K562 (cell line): ENCODE measurements around the gene BRSK1. TPM values are rescaled to one million over a fixed set of nuclear protein-coding genes. Genes with fewer than 3 reads are reported as not detected.

ENCODE experiments used
- ATAC-seq: fragments of 200-7000 bp; cut with Tn5 transposase; 3 replicates; pipeline ENCODE4 v1.9.1; 2020; ENCODE audit warnings: moderate library complexity
- BruUV-seq: library from RNA; stranded (reverse); fragments of 400-500 nt; replicated peaks from 2 replicates; lab custom pipeline; 2021; lab: Mats Ljungman, UMichigan
- CTCF ChIA-PET: fragments of 300-600 bp; formaldehyde crosslinking; extraction: SDS; loops from one replicate; lab custom pipeline; 2021; ENCODE audit warnings: low intra/inter-chr PET ratio; lab: Yijun Ruan, JAX
- POLR2A ChIA-PET: fragments of 300-600, 350-650 bp; sonication (Branson Sonifier 250); formaldehyde crosslinking; extraction: SDS; loops from one replicate; lab custom pipeline; 2021; ENCODE audit warnings: antibody characterized with exemption, inconsistent platforms; lab: Yijun Ruan, JAX
- DNase-seq, 4 experiments: peaks; one replicate each; pipeline versions ENCODE4 v3.0.0 to v3.0.0-alpha.2; 2011 to 2018; ENCODE audit warnings: low spot score in 3 of 4, mixed read lengths in 3 of 4; ENCODE audit errors: extremely low read depth in 1 of 4
- FAIRE-seq: peaks from 2 replicates; lab custom pipeline; 2011; peaks lifted over from hg19 to GRCh38; lab: Jason Lieb, UNC
- H2AFZ ChIP-seq: 2 replicates; pipeline ENCODE4 v1.6.0; 2011; ENCODE audit warnings: low read depth, low read length, control low read depth, inconsistent platforms
- H3K27ac ChIP-seq: fragments of 200-600 bp; 3 replicates; pipeline ENCODE4 v1.8.0; 2011; ENCODE audit warnings: low read depth, mild to moderate bottlenecking, control low read depth, inconsistent platforms, low read length, moderate library complexity, mixed read lengths; ENCODE audit errors: extremely low read depth
- H3K27me3 ChIP-seq, 2 experiments: fragments of 300-600 bp in 1 of 2; 2 replicates in 1 of 2; 3 replicates in 1 of 2; pipeline versions ENCODE4 v1.6.0 to v1.8.0; 2011; ENCODE audit warnings: inconsistent platforms in 2 of 2, low read length in 2 of 2, mild to moderate bottlenecking in 1 of 2, mixed read lengths in 1 of 2, moderate library complexity in 1 of 2; ENCODE audit not compliant: control insufficient read depth in 2 of 2, insufficient read depth in 2 of 2
- H3K36me3 ChIP-seq: fragments of 300-600 bp; 3 replicates; pipeline ENCODE4 v1.8.0; 2011; ENCODE audit warnings: mild to moderate bottlenecking, low read length, inconsistent platforms; ENCODE audit not compliant: control insufficient read depth, insufficient read depth
- H3K4me1 ChIP-seq, 2 experiments: fragments of 200-600 bp in 1 of 2; replicated peaks in 1 of 2; 2 replicates in 1 of 2; 3 replicates in 1 of 2; pipeline versions ENCODE4 v1.5.1 to v1.8.0; 2011; ENCODE audit warnings: inconsistent platforms in 2 of 2, low read length in 2 of 2, mild to moderate bottlenecking in 1 of 2, mixed read lengths in 1 of 2, moderate library complexity in 1 of 2; ENCODE audit not compliant: control insufficient read depth in 2 of 2, insufficient read depth in 2 of 2
- H3K4me2 ChIP-seq: 2 replicates; pipeline ENCODE4 v1.6.1; 2011; ENCODE audit warnings: low read length, control low read depth, inconsistent platforms, mixed read lengths; ENCODE audit not compliant: insufficient read depth
- H3K4me3 ChIP-seq: fragments of 200-600 bp; sonication (generic), shearing (Covaris generic); 2 replicates; pipeline ENCODE4 v1.5.1; 2016; ENCODE audit warnings: control low read depth, inconsistent platforms
- H3K79me2 ChIP-seq: fragments of 200-600 bp; 3 replicates; pipeline ENCODE4 v1.8.0; 2011; ENCODE audit warnings: low read length, inconsistent platforms; ENCODE audit not compliant: control insufficient read depth, insufficient read depth
- H3K9ac ChIP-seq, 2 experiments: 2 replicates each; pipeline versions ENCODE4 v1.6.0 to v1.6.1; 2011; ENCODE audit warnings: low read depth in 2 of 2, low read length in 2 of 2, control low read depth in 1 of 2, inconsistent platforms in 1 of 2, mild to moderate bottlenecking in 1 of 2, mixed read lengths in 1 of 2; ENCODE audit not compliant: insufficient read depth in 1 of 2
- H3K9me1 ChIP-seq: one replicate; pipeline ENCODE4 v1.6.0; 2011; ENCODE audit warnings: inconsistent platforms, mild to moderate bottlenecking, low read length, moderate library complexity; ENCODE audit not compliant: control insufficient read depth, insufficient read depth
- H3K9me3 ChIP-seq: replicated peaks from 2 replicates; pipeline ENCODE4 v1.5.1; 2011; ENCODE audit warnings: low read depth, low read length, inconsistent platforms; ENCODE audit not compliant: control insufficient read depth, insufficient read depth
- H4K20me1 ChIP-seq: replicated peaks from 2 replicates; pipeline ENCODE4 v1.6.1; 2011; ENCODE audit warnings: low read length, inconsistent platforms, mixed read lengths; ENCODE audit not compliant: control insufficient read depth, insufficient read depth
- DIDO1 ChIP-seq: fragments of 450-650 bp; IDR thresholded peaks from 2 replicates; pipeline ENCODE4 v1.6.1; 2016; ENCODE audit warnings: low read depth, missing biosample characterization, missing genetic modification characterization
- ESRRA ChIP-seq: fragments of 450-650 bp; IDR thresholded peaks from 2 replicates; pipeline ENCODE4 v1.6.1; 2014; ENCODE audit warnings: low read depth, mild to moderate bottlenecking, moderate library complexity, borderline replicate concordance
- ETV1 ChIP-seq: fragments of 450-650 bp; conservative IDR thresholded peaks from 2 replicates; pipeline ENCODE4 v1.6.1; 2016; ENCODE audit warnings: missing genetic modification characterization, control low read depth, low read depth, missing compliant biosample characterization
- JUND ChIP-seq, 2 experiments: IDR thresholded peaks; 2 replicates in 1 of 2; 3 replicates in 1 of 2; pipeline ENCODE4 v1.6.1; 2011; ENCODE audit warnings: borderline replicate concordance in 2 of 2, low read depth in 2 of 2, low read length in 2 of 2, improper control_type of control experiment in 1 of 2, missing biosample characterization in 1 of 2, missing genetic modification characterization in 1 of 2, missing genetic modification reagents in 1 of 2
- NCOA6 ChIP-seq: fragments of 450-650 bp; IDR thresholded peaks from 2 replicates; pipeline ENCODE4 v1.6.1; 2017; ENCODE audit warnings: mild to moderate bottlenecking
- OTX1 ChIP-seq: fragments of 450-650 bp; formaldehyde crosslinking; IDR thresholded peaks from 2 replicates; pipeline ENCODE4 v1.4.0; 2022; ENCODE audit warnings: mild to moderate bottlenecking
- SIX5 ChIP-seq, 2 experiments: IDR thresholded peaks; 2 replicates each; pipeline ENCODE4 v1.6.1; 2011; ENCODE audit warnings: low read length in 2 of 2, borderline replicate concordance in 1 of 2, low read depth in 1 of 2, mild to moderate bottlenecking in 1 of 2, moderate library complexity in 1 of 2; ENCODE audit not compliant: insufficient read depth in 1 of 2
- TCF3 ChIP-seq: sonication (generic); formaldehyde crosslinking; IDR thresholded peaks from 2 replicates; pipeline ENCODE4 v1.4.0; 2020; ENCODE audit warnings: mild to moderate bottlenecking, missing genetic modification reagents
- ZEB2 ChIP-seq: fragments of 450-650 bp; IDR thresholded peaks from 2 replicates; pipeline ENCODE4 v1.6.1; 2016
- ZFP36 ChIP-seq: fragments of 150-350 bp; IDR thresholded peaks from 2 replicates; pipeline ENCODE4 v1.6.1; 2018; ENCODE audit warnings: low read length, low read depth; ENCODE audit not compliant: partially characterized antibody
- ZNF12 ChIP-seq: sonication (generic); formaldehyde crosslinking; IDR thresholded peaks from 2 replicates; pipeline ENCODE4 v1.4.0; 2020; ENCODE audit warnings: mild to moderate bottlenecking, missing genetic modification reagents
- ZNF316 ChIP-seq: fragments of 450-650 bp; IDR thresholded peaks from 2 replicates; pipeline ENCODE4 v1.6.1; 2016
- ZNF551 ChIP-seq: fragments of 250-450 bp; sonication (Bioruptor Pico); IDR thresholded peaks from 2 replicates; pipeline ENCODE4 v1.5.0; 2021; ENCODE audit warnings: mild to moderate bottlenecking, moderate library complexity
- ZNF785 ChIP-seq: fragments of 250-450 bp; sonication (Bioruptor Pico); IDR thresholded peaks from 2 replicates; pipeline ENCODE4 v1.4.0; 2020; ENCODE audit warnings: mild to moderate bottlenecking
- WGBS: fragments of 100-300 bp; shearing (Covaris generic); methylation state at CpG from one replicate; pipeline ENCODE4 v1.1.6; 2016; ENCODE audit warnings: low coverage, mixed read lengths; ENCODE audit not compliant: insufficient coverage; ENCODE audit errors: missing lambda C conversion rate; 5-methylcytosine and 5-hydroxymethylcytosine counted together
- in situ Hi-C: fragments of 300-500 bp; cut with MboI; formaldehyde crosslinking; loops from 4 replicates; pipeline ENCODE4 v1.15.0; 2018; ENCODE audit warnings: inconsistent platforms, mixed read lengths
- intact Hi-C: fragments of 100-400 bp; cut with micrococcal nuclease; formaldehyde crosslinking; loops from 2 replicates; pipeline ENCODE4 v1.14.2; 2022
- polyA plus RNA-seq, 8 experiments: library from polyadenylated mRNA; depleted of rRNA in 4 of 8; stranded (reverse) in 5 of 8; unstranded in 3 of 8; fragments of >200 nt; fragmentation: Nextera tagmentation in 2 of 8; fragmentation: Illumina TruSeq in 1 of 8; extraction: Ambion mirVana in 2 of 8; extraction: Trizol in 1 of 8; gene quantifications; 2 replicates each; pipeline versions ENCODE4 v1.2.1 to v1.2.3, GENCODE V29; 2011 to 2014; ENCODE audit warnings: inconsistent platforms in 1 of 8, missing spikeins in 1 of 8
- total RNA-seq, 7 experiments: library from RNA; depleted of rRNA in 6 of 7; stranded (reverse); fragments of >200 nt in 6 of 7; fragmentation: Illumina TruSeq in 2 of 7; extraction: Trizol in 2 of 7; gene quantifications; 2 replicates each; pipeline versions ENCODE4 v1.2.1 to v1.2.3, GENCODE V29; 2011 to 2021; ENCODE audit warnings: low replicate concordance in 1 of 7
- TF ChIP-seq, protein P1 (sequence below): fragments of 250-450 bp; sonication (Bioruptor Pico); IDR thresholded peaks from 2 replicates; pipeline ENCODE4 v1.9.0; 2021; ENCODE audit warnings: mild to moderate bottlenecking
- TF ChIP-seq, protein P2 (sequence below): fragments of 250-450 bp; sonication (Bioruptor Pico); IDR thresholded peaks from 2 replicates; pipeline ENCODE4 v1.4.0; 2020; ENCODE audit warnings: mild to moderate bottlenecking
- TF ChIP-seq, protein P3 (sequence below): sonication (generic); formaldehyde crosslinking; IDR thresholded peaks from 2 replicates; pipeline ENCODE4 v1.8.0; 2022; ENCODE audit warnings: missing genetic modification reagents, mild to moderate bottlenecking, borderline replicate concordance
- TF ChIP-seq, protein P4 (sequence below): fragments of 150-350 bp; conservative IDR thresholded peaks from 2 replicates; pipeline ENCODE4 v1.6.1; 2014; ENCODE audit warnings: low read length

The BRSK1 gene
- total and polyA plus RNA-seq, 9 of the 15 experiments (the other 6 are each of a cell fraction or from before 2014, with no cell fraction given) = 1.7 to 9.3 (median 3.8) TPM; not detected in 2

DNA sequence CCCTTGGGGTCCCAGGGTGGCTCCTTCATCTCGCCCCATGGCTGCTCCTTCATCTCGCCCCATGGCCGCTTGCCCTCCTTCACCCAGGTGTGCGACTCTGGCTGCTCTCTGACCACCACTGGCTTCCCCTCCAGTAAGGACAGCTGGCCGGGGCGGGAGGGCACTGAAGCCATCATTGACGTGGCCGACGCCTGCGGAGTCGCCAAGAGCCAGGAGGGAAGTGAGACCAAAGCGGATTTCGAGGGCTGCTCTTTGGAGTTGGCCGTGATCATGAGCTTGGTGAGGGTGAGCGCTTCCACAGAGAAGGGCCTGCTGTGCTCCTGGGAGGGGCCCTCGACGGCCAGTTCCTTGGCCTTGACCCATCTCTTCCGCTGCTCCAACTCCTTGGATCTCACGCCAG is 74.7 kb downstream of the BRSK1 start:
- DNase-seq (no peak), ATAC-seq (no peak), FAIRE-seq (no peak)
- Histone ChIP-seq H3K27ac (no peak overlapping the region), H3K79me2 (no peaks in the 10 kb centered on the region), H3K9me3 (no peaks in the 10 kb centered on the region), H2AFZ (no peak overlapping the region), H3K4me1 (peaks cover 2 to 63% of the 10 kb centered on the region in 2 experiments; a peak in 4 of 5 replicates), H3K9me1 (no peaks in the 10 kb centered on the region), H3K36me3 (no peaks in the 10 kb centered on the region), H3K4me3 (no peak overlapping the region), H3K27me3 (peaks cover 9 to 21% of the 10 kb centered on the region in 2 experiments; a peak in 4 of 5 replicates), H4K20me1 (peaks cover 2% of the 10 kb centered on the region; the same call in 1 of the 2 replicates), H3K4me2 (no peak overlapping the region), H3K9ac (peak overlapping the region in 1 of 2 experiments; percentile 45; a peak in 2 of 4 replicates)
- 58% methylated on average over 13 of the region's 19 CpGs for WGBS
- intact Hi-C loops = no loop called here
- POLR2A ChIA-PET = interaction anchor here (0.5 to 1.3 kb wide), 2 partner anchors 10 to 40 kb away, joined by 3 read pairs; no protein-coding TSS in a partner anchor
- in situ Hi-C loops = no loop called here
- CTCF ChIA-PET = no interaction called here
- no TSS peak for BruUV-seq
- TF ChIP-seq ZNF785 = no peak
- no peak for TF ChIP-seq TCF3
- no peak for TF ChIP-seq NCOA6
- no peak for TF ChIP-seq ZEB2
- no peak for TF ChIP-seq ESRRA
- TF ChIP-seq, protein P1, sequence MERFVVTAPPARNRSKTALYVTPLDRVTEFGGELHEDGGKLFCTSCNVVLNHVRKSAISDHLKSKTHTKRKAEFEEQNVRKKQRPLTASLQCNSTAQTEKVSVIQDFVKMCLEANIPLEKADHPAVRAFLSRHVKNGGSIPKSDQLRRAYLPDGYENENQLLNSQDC (CRISPR knock-in tag) = no peak
- TF ChIP-seq, protein P2, sequence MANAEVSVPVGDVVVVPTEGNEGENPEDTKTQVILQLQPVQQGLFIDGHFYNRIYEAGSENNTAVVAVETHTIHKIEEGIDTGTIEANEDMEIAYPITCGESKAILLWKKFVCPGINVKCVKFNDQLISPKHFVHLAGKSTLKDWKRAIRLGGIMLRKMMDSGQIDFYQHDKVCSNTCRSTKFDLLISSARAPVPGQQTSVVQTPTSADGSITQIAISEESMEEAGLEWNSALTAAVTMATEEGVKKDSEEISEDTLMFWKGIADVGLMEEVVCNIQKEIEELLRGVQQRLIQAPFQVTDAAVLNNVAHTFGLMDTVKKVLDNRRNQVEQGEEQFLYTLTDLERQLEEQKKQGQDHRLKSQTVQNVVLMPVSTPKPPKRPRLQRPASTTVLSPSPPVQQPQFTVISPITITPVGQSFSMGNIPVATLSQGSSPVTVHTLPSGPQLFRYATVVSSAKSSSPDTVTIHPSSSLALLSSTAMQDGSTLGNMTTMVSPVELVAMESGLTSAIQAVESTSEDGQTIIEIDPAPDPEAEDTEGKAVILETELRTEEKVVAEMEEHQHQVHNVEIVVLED (CRISPR knock-in tag) = no peak
- no peak for TF ChIP-seq ETV1 (tag)
- no peak for TF ChIP-seq ZNF316
- no peak for TF ChIP-seq OTX1 (CRISPR knock-in tag)
- TF ChIP-seq ZNF12 (CRISPR knock-in tag) = no peak
- no peak for TF ChIP-seq SIX5 (IDR thresholded peaks at IDR 0.05; ENCODE audit: borderline replicate concordance in 1 of 2, insufficient read depth in 1 of 2, low read depth in 1 of 2, low read length in 2 of 2)
- no peak for TF ChIP-seq ZNF551 (CRISPR knock-in tag)
- TF ChIP-seq, protein P3, sequence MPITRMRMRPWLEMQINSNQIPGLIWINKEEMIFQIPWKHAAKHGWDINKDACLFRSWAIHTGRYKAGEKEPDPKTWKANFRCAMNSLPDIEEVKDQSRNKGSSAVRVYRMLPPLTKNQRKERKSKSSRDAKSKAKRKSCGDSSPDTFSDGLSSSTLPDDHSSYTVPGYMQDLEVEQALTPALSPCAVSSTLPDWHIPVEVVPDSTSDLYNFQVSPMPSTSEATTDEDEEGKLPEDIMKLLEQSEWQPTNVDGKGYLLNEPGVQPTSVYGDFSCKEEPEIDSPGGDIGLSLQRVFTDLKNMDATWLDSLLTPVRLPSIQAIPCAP (CRISPR knock-in tag) = no peak
- TF ChIP-seq, protein P4, sequence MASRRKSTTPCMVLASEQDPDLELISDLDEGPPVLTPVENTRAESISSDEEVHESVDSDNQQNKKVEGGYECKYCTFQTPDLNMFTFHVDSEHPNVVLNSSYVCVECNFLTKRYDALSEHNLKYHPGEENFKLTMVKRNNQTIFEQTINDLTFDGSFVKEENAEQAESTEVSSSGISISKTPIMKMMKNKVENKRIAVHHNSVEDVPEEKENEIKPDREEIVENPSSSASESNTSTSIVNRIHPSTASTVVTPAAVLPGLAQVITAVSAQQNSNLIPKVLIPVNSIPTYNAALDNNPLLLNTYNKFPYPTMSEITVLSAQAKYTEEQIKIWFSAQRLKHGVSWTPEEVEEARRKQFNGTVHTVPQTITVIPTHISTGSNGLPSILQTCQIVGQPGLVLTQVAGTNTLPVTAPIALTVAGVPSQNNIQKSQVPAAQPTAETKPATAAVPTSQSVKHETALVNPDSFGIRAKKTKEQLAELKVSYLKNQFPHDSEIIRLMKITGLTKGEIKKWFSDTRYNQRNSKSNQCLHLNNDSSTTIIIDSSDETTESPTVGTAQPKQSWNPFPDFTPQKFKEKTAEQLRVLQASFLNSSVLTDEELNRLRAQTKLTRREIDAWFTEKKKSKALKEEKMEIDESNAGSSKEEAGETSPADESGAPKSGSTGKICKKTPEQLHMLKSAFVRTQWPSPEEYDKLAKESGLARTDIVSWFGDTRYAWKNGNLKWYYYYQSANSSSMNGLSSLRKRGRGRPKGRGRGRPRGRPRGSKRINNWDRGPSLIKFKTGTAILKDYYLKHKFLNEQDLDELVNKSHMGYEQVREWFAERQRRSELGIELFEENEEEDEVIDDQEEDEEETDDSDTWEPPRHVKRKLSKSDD = no peak
- TF ChIP-seq JUND (IDR thresholded peaks at IDR 0.05; ENCODE audit: borderline replicate concordance, low read depth, low read length) = no peak
- TF ChIP-seq JUND (tag; IDR thresholded peaks at IDR 0.05; ENCODE audit: borderline replicate concordance, low read depth, low read length) = no peak
- no peak for TF ChIP-seq ZFP36
- no peak for TF ChIP-seq DIDO1 (tag)
